ENCODE measurements around the gene ATXN7. TPM values are rescaled to one million over a fixed set of nuclear protein-coding genes. Genes with fewer than 3 reads are reported as not detected.

ATXN7 gene
- total and polyA plus RNA-seq, 2 of the 13 experiments (the other 11 are each of a cell fraction or from before 2014, with no cell fraction given): 13.8 to 20.0 TPM

DNA sequence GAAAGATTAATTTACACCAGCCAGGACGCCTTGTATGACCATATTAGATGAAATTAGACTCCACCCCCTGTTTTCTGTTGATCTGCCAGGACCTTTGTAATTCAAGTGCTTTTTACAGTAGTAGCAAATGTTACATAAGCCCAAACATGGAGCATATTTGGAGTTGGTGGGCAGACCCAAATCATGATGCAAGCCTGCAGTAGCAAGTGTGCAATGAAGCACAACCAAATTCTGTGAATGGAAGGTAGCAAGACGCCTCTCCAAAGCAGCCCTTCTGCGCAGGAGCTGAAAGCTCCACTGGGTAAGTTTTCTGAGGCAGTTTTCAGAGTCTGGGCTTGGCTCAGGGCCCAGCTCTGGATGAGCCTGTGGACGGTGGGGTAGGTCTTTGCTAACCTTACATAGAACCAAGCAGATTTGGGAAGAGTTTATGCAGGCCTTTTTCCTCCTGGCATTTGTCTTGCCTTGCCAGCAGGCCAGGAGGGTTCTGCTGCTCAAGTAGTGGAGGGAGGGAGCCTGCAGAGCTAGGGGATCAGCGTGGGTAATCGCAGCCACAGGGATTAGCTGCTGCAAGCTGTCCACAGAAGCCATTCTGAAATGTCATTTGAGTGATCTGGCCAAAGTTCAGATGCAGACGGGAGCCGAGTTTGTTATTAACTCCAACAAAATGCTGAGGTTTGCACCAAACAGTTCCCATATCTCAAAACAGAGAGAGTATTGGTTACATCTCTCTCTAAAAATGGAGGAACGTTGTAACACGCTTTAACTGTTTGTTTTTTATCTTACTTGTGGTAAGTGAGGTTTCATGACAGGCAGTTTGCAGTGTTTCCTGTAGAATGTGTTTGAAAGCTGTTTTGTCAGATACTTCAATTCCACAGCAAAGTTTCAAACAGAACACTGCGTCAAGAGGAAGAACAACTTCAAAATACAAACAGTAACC is 104.3 kb downstream of the ATXN7 start (continued):
- TF ChIP-seq TCF7 (IDR thresholded peaks at IDR 0.05; ENCODE audit: low read depth) (no peak), ZSCAN25 (CRISPR knock-in tag; IDR thresholded peaks at IDR 0.05) (no peak), ZNF441 (CRISPR knock-in tag; IDR thresholded peaks at IDR 0.05; ENCODE audit: borderline replicate concordance) (0 out of 2 replicates have a peak, but pooled peaks have one; percentile 21), NKX3-1 (CRISPR knock-in tag; IDR thresholded peaks at IDR 0.05) (no peak), ZNF775 (CRISPR knock-in tag; IDR thresholded peaks at IDR 0.05; ENCODE audit: borderline replicate concordance) (no peak), TAF1 (CRISPR knock-in tag; IDR thresholded peaks at IDR 0.05) (peak; percentile 49; the same call in 1 of the 2 replicates), ZNF619 (CRISPR knock-in tag; IDR thresholded peaks at IDR 0.05) (no peak), GATAD1 (CRISPR knock-in tag; IDR thresholded peaks at IDR 0.05) (peak; percentile 33; the same call in 1 of the 2 replicates), ZFY (CRISPR knock-in tag; IDR thresholded peaks at IDR 0.05) (peak; percentile 68), ZFP37 (CRISPR knock-in tag; IDR thresholded peaks at IDR 0.05; ENCODE audit: borderline replicate concordance) (no peak; the same call in 1 of the 2 replicates), ZNF776 (CRISPR knock-in tag; IDR thresholded peaks at IDR 0.05) (no peak), CHCHD3 (CRISPR knock-in tag; IDR thresholded peaks at IDR 0.05) (no peak), ZNF292 (CRISPR knock-in tag; IDR thresholded peaks at IDR 0.05; ENCODE audit: borderline replicate concordance, low read depth) (no peak; the same call in 1 of the 2 replicates), KLF12 (CRISPR knock-in tag; IDR thresholded peaks at IDR 0.05; ENCODE audit: borderline replicate concordance) (peak; percentile 24; the same call in 1 of the 2 replicates)
- TF ChIP-seq, protein P1, sequence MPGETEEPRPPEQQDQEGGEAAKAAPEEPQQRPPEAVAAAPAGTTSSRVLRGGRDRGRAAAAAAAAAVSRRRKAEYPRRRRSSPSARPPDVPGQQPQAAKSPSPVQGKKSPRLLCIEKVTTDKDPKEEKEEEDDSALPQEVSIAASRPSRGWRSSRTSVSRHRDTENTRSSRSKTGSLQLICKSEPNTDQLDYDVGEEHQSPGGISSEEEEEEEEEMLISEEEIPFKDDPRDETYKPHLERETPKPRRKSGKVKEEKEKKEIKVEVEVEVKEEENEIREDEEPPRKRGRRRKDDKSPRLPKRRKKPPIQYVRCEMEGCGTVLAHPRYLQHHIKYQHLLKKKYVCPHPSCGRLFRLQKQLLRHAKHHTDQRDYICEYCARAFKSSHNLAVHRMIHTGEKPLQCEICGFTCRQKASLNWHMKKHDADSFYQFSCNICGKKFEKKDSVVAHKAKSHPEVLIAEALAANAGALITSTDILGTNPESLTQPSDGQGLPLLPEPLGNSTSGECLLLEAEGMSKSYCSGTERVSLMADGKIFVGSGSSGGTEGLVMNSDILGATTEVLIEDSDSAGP (CRISPR knock-in tag; IDR thresholded peaks at IDR 0.05; ENCODE audit: borderline replicate concordance): peak; percentile 67; the same call in 1 of the 2 replicates
- TF ChIP-seq, protein P2, sequence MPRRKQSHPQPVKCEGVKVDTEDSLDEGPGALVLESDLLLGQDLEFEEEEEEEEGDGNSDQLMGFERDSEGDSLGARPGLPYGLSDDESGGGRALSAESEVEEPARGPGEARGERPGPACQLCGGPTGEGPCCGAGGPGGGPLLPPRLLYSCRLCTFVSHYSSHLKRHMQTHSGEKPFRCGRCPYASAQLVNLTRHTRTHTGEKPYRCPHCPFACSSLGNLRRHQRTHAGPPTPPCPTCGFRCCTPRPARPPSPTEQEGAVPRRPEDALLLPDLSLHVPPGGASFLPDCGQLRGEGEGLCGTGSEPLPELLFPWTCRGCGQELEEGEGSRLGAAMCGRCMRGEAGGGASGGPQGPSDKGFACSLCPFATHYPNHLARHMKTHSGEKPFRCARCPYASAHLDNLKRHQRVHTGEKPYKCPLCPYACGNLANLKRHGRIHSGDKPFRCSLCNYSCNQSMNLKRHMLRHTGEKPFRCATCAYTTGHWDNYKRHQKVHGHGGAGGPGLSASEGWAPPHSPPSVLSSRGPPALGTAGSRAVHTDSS (CRISPR knock-in tag; conservative IDR thresholded peaks at IDR 0.05): no peak
- TF ChIP-seq, protein P3, sequence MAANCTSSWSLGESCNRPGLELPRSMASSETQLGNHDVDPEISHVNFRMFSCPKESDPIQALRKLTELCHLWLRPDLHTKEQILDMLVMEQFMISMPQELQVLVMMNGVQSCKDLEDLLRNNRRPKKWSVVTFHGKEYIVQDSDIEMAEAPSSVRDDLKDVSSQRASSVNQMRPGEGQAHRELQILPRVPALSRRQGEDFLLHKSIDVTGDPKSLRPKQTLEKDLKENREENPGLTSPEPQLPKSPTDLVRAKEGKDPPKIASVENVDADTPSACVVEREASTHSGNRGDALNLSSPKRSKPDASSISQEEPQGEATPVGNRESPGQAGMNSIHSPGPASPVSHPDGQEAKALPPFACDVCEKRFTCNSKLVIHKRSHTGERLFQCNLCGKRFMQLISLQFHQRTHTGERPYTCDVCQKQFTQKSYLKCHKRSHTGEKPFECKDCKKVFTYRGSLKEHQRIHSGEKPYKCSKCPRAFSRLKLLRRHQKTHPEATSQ (CRISPR knock-in tag; IDR thresholded peaks at IDR 0.05; ENCODE audit: borderline replicate concordance): no peak
- TF ChIP-seq, protein P4, sequence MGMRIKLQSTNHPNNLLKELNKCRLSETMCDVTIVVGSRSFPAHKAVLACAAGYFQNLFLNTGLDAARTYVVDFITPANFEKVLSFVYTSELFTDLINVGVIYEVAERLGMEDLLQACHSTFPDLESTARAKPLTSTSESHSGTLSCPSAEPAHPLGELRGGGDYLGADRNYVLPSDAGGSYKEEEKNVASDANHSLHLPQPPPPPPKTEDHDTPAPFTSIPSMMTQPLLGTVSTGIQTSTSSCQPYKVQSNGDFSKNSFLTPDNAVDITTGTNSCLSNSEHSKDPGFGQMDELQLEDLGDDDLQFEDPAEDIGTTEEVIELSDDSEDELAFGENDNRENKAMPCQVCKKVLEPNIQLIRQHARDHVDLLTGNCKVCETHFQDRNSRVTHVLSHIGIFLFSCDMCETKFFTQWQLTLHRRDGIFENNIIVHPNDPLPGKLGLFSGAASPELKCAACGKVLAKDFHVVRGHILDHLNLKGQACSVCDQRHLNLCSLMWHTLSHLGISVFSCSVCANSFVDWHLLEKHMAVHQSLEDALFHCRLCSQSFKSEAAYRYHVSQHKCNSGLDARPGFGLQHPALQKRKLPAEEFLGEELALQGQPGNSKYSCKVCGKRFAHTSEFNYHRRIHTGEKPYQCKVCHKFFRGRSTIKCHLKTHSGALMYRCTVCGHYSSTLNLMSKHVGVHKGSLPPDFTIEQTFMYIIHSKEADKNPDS (CRISPR knock-in tag; IDR thresholded peaks at IDR 0.05): no peak
- TF ChIP-seq, protein P5, sequence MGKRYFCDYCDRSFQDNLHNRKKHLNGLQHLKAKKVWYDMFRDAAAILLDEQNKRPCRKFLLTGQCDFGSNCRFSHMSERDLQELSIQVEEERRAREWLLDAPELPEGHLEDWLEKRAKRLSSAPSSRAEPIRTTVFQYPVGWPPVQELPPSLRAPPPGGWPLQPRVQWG (CRISPR knock-in tag; IDR thresholded peaks at IDR 0.05; ENCODE audit: borderline replicate concordance, low read depth): no peak
- TF ChIP-seq, protein P6, sequence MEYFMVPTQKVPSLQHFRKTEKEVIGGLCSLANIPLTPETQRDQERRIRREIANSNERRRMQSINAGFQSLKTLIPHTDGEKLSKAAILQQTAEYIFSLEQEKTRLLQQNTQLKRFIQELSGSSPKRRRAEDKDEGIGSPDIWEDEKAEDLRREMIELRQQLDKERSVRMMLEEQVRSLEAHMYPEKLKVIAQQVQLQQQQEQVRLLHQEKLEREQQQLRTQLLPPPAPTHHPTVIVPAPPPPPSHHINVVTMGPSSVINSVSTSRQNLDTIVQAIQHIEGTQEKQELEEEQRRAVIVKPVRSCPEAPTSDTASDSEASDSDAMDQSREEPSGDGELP (IDR thresholded peaks at IDR 0.05; ENCODE audit: borderline replicate concordance, low read depth): no peak

Measured in HepG2 (cell line).